GM08714 (cell line): ENCODE results near the gene MMD.
"Not testable (repeated sequence)": the region's sequence is repeated elsewhere in the genome, so short reads cannot be mapped to it uniquely, and the experiment has no call there.

Experiments used
- H3K4me3 ChIP-seq: fragments of 200-500 bp; sonication (Bioruptor generic); 2 replicates; pipeline ENCODE4 v1.5.1; 2014; ENCODE audit warnings: mild to moderate bottlenecking, low read length, inconsistent platforms
- ZNF274 ChIP-seq: IDR thresholded peaks from 2 replicates; pipeline ENCODE4 v1.6.1; 2012; ENCODE audit warnings: mild to moderate bottlenecking, low read depth, low read length

MMD gene

DNA sequence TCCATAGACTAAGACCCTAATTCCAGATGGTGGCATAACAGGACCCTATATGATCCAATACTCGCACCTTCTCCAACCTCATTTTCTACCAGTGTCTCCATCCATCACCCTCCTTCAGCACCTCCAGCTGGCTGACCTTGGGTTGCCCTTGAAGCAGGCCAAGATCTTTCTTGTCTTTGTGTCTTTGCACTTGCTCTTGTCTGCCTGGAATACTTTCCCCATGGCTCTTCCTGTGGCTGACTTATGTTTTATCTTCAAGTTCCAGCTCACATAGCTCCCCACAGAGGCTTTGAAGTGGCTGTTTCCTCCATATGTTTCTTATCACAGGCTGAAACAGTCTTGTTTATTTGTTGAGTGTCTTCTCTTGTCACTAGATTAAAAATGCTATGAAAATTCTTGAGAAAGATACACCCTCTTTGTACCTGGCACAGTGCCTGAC, 29.6 kb upstream of the MMD start:
- no peak for TF ChIP-seq ZNF274
- no peak overlapping the region for H3K4me3 ChIP-seq

DNA sequence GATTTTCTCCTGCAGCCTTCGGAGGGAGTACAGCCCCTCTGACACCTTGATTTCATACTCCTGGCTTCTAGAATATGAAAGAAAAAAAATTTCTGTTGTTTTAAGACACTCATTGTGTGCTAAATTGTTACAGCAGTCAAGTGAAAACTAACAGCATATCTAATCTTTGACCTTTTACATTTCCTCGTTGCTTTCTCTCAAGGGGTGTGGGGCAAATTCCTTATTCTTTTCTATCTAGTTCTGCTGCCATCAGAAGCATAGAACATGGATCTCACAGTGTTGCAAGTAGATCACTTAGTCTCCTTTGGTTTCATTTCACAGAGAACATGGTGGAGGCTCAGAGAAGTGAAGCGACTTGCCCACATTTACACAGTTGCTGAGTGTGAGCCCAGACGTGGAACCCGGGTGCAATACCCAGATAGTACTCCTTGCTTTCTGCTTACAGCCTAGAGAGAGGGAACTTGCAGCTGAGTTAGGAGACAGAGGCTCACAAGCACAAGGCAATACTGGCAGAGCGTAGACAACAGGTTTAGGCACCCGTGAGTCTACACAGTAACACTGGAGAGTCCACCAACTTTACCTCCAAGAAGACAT, 28.7 kb upstream of the MMD start:
- no peak overlapping the region for H3K4me3 ChIP-seq

DNA sequence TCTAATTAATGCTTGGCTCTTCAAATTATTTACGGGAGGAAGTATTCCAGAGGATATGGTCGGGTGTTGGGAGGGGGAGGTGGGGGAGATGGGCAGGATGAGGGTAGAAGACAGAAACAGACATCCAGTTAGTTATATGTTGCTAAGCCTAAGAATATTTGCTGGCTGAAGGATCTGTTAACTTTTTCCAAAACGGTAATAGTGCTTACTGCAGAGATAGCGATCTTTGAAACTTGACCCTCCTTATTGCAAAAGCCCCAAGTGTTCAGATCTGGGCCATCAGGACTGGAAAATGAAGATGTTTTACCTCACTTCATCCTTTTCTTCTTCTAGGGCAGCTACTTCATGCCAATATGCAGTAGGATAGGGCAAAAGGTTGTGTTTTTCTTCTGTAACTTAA, 27.0 kb upstream of the MMD start:
- TF ChIP-seq ZNF274, result no peak
- H3K4me3 ChIP-seq, result no peak overlapping the region

More for the DNA sequence above, 28.7 kb upstream of the MMD start:
- TF ChIP-seq ZNF274, result no peak

DNA sequence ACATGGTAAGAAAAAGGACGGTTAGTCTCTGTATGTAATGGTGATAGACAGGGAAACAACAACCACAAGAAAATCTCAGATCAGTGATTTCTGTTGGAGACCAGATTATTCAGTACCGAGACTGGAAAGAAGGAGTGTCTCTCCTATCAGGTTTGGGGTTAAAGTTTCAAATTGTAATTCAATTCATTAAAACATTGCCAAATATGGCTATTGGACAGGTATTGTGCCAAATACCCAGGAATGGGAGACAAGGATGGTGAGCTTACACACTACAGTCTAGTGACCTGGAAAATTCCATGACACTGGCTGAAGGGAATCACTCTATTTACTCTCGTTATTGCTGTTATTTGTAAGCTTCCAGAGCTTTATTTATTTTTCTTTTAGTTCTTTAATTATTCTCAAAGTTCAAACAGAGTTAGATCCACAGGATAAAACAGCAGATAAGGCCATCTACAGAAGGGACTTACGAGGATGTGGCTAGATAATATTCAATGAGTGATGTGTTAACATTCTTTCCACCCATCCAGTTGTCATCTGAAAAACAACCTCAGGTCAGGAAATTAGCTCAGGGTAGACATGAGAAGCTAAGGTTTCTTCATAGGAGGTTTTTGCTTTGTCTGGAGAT, 25.1 kb upstream of the MMD start:
- TF ChIP-seq ZNF274, result no peak
- H3K4me3 ChIP-seq, result no peak overlapping the region

DNA sequence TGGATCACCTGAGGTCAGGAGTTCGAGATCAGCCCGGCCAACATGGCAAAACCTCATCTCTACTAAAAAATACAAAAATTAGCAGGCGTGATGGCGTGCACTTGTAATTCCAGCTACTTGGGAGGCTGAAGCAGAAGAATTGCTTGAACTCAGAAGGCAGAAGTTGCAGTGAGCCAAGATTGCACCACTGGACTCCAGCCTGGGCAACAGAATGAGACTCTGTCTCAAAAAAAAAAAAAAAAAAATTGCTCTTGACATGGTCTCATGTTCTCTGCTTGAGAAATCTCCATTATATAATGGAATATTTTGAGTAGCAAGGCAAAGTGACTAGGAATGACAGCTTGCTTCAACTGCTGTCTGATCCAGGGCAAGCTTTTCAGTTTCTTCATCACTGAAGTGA, 24.4 kb upstream of the MMD start:
- not testable (repeated sequence) for H3K4me3 ChIP-seq

DNA sequence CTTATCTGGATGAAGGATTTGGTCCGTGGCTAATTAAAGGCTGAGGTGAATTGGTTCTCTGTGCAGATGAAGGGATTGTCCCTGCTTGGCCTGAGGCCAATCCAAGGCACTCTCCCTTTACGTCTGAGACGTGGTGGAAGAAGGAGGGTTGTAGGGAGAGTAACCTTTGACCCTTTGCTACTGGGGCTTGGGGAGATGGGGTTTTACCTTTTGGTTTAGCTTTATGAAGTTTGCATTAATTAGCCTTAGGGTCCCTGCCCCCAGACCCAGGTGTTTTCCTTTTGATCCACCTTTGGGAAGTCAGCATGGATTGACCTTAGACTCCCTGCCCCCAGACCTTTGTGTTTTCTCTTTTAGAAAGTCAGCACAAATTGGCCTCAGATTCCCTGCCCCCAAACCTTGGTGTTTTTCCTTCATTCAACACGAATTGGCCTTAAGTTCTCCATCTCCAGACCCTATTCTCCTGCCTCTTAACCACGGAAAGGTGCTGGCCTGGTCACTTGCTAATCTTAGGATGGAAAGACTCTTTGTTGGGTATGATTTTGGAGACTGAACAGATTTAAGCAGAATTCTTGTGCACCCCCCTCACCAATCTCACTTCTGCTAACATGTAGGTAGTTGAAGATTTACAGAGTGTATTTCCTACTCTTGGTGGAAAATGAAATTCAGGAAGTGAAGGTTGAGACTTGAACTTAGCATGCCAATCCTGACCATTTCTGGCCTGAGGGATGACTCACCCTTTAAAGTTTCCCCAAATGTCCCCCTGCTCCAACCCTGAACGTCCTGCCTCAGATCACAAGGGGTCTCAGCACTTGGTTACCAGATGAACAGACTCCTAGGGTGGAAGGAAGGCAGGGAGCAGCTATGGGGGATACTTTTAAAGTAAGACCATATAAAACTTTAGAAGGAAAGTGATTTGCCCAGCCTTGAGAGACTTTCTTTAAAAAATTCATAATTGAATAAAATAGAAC, 23.1 kb upstream of the MMD start:
- peak overlapping the region; percentile 11; the same call in 1 of the 2 replicates for H3K4me3 ChIP-seq
- TF ChIP-seq ZNF274, result no peak

DNA sequence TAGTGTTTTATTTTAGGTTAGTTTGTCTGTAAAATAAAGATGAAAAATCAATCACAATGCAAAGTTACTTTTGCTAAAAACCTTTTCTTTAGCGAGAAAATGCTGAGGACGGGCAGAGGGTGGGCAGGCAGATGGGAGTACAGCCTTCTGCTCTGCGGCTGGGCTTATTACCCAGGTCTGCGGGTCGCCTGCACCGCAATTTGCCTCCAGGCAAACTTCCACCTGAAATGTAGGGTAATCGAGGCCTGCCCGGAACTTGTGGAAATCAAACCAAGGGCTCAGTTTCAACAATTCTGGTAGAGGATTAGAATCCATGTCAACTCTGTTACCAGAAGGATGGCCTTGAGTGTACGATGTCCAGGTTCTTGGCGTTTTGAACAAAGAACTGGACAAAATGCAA, 22.3 kb upstream of the MMD start:
- H3K4me3 ChIP-seq, result no peak overlapping the region
- no peak for TF ChIP-seq ZNF274

DNA sequence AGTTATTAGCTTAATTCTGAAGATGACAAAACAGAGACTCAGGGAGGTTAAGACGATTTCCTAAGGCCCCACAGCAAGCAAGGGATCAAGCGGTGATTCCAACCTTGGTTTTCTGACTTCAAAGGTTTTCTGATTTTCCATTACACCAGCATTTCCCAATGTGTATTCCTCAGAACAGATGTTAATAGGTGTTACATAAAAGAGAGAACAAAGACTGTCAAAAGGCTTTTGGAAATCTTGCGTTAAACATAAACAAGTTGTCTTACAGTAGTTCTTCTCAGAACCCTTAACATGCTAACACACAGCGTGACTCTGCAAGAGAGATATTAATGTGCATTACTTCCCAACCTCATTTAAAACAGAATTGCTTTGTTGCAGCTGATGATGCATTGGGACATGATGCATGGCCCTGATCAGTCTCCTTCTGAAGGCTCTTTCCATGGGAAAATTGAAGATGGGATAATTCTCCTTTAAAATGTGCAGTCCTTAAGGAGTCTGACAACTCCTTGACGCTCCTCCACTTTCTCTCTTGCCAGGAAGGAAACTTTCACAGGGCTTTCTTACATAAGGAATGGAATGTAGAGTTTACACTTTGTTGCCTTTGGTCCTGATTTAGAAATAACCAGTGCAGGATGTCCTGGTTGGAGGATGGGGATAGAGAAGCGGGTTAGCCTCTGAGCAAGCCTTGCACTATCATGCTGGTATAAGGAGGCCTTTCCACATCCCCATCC, 21.5 kb upstream of the MMD start:
- H3K4me3 ChIP-seq, result no peak overlapping the region
- TF ChIP-seq ZNF274, result no peak

DNA sequence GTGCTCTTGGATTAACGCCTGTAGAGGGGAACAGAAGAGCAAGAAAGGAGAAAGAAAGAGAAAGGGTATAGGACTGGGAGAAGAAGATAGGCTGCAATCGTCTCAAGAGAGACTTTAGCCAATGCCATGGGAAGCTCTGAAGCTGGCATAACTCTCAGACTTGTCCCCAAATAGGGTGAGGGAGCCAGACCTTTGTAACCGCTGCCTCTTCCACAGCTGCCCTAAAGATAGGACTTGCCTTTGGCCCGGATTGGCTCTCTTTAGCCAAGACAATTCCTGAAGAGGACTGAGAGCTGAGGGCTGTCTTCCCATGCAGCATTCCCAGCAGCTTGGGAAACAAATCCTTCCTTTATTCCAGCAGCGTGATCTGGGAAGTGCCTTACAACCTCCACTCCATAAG, 20.8 kb upstream of the MMD start:
- TF ChIP-seq ZNF274, result no peak
- no peak overlapping the region for H3K4me3 ChIP-seq

DNA sequence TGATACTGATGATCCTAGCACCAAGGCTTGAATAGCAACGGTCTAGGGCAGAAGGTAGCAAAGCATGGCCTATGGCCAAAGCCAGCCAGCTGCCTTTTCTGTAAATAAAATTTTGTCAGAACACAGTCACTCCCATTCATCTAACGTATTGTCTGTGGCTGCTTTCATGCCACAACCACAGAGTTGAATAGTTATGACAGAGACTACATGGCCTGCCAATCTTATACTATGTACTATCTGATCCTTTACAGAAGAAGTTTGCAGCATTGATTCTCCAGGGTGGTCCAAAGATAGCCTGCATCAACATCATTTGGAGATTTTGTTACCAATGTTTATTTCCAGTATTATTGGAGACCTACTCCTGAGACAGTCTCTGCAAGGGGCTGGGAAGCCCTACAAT, 19.9 kb upstream of the MMD start:
- no peak for TF ChIP-seq ZNF274
- H3K4me3 ChIP-seq, result no peak overlapping the region

DNA sequence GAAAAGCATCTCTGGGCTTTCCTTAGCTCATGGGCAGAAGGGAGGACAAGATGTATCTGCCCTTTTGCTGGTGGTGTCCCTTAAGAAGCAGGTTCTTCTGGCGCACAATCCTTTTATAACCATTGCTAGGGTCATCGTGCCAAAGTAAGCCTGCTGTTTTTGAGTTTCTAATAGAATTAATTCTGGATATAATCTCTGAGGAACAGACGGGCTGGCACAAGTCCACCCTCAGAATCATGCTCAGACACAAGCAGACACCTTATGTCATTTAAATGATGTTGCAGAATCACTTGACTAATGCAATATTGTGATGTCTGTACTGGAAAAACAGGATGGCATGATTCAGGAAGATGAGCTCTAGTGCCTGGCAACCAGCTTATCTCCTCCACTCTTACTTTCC, 18.8 kb upstream of the MMD start:
- H3K4me3 ChIP-seq, result no peak overlapping the region
- no peak for TF ChIP-seq ZNF274

DNA sequence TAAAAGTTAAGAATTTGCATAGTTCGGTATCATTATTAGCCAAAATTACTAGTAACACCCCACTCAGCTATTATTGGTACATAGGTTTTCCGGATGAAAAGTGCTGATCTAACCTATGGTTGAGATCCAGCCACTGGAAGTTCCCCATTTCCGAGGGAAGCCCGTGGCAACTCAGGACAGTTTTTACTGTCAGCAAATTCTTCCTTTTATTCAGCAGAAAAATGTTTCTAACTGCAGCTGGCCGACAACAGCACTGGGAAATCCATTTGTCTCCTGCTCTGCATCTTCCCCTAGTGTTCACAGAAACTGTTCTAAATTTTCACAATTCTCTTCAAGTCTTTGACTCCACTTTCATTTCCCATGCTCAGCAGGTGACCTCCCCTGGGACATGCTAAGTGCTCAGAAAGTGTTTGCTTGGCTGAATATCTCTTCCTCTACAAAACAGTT, 15.5 kb upstream of the MMD start:
- no peak for TF ChIP-seq ZNF274
- H3K4me3 ChIP-seq, result peak overlapping the region; percentile 60

DNA sequence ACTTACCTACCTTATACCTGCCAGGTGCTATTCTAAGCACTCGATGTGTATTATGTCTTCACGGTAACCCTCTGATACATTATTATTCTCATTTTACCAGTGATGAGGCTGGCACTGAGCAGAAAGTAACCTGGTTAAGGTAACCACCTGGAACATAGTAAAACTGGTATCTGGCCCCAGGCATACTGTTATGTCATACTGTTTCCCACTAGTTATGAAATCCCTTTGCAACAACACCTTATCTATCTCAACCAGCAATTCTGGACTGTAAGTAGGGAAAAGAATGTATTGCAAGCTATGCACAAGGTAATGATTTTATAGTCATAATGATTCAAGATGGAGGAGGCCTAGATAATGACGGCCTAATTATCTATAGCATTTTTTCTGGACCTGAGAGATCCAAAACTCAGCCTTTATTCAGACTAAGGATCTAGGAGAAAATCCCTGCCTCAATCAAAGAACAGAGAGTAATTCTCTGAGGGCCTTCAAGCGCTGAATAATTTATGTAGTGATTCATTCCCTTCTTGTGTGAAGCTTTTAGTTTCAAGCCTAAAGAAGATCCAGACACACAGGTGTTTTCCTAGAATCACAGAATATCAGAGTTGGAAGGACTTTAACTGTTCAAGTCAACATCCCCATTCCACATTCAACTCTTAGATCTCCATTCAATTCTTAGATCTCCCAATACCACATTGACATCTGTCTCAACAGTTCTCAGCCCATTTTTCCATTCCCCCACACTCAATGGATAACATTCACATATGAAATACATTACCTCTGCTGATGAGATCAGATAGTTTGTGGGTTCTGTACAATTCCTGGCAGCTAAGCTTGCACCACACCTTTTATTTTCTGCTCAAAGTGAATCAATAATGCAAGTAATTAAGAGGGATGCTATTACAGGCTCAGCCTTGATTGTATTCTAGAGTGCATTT, 14.9 kb upstream of the MMD start:
- no peak for TF ChIP-seq ZNF274
- peak overlapping the region; percentile 60; the same call in 1 of the 2 replicates for H3K4me3 ChIP-seq
